Neutrophil (primary cell): ENCODE data around the gene ARMC9.

Experiments
- H3K27ac ChIP-seq: fragments of 200-600 bp; sonication (generic); 2 replicates; pipeline ENCODE4 v1.5.1; 2016; ENCODE audit warnings: mild to moderate bottlenecking, moderate library complexity
- H3K27me3 ChIP-seq: fragments of 200-600 bp; sonication (generic); 2 replicates; pipeline ENCODE4 v1.6.0; 2016; ENCODE audit warnings: mild to moderate bottlenecking
- H3K36me3 ChIP-seq: fragments of 200-600 bp; sonication (generic); 2 replicates; pipeline ENCODE4 v1.5.1; 2017
- H3K4me1 ChIP-seq, 2 experiments: fragments of 200-600 bp in 1 of 2; sonication (generic) in 1 of 2; 1 replicate in 1 of 2; 2 replicates in 1 of 2; pipeline versions ENCODE4 v1.5.1 to v1.6.1; 2013 to 2016; ENCODE audit warnings: low read depth in 1 of 2, low read length in 1 of 2, mild to moderate bottlenecking in 1 of 2, moderate library complexity in 1 of 2; ENCODE audit not compliant: control insufficient read depth in 1 of 2, insufficient read depth in 1 of 2
- H3K4me3 ChIP-seq, 2 experiments: fragments of 200-600 bp in 1 of 2; sonication (generic) in 1 of 2; 1 replicate in 1 of 2; 2 replicates in 1 of 2; pipeline ENCODE4 v1.5.1; 2013 to 2016; ENCODE audit warnings: low read depth in 1 of 2, low read length in 1 of 2, mild to moderate bottlenecking in 1 of 2, moderate library complexity in 1 of 2
- H3K9me3 ChIP-seq: fragments of 200-600 bp; sonication (generic); 2 replicates; pipeline ENCODE4 v1.5.1; 2016
- TF ChIP-seq, protein P1 (sequence below): fragments of 200-600 bp; sonication (generic); IDR thresholded peaks from 2 replicates; pipeline ENCODE4 v1.5.1; 2016; ENCODE audit warnings: antibody characterized with exemption

The ARMC9 gene

DNA sequence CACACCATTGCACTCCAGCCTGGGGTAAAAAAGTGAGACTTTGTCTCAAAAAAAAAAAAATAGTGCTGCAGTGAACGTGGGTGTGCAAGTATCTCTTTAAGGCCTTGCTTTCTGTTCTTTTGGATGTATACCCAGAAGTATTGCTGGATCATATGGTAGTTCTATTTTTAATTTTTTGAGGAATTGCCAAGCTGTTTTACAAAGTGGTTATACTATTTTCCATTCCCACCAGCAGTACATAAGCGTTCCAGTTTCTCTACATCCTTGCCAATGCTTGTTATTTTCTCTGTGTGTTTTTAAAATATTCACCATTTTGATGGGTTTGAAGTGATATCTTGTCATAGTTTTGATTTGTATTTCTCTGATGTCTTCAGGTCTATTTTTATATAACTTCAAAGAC lies 13.1 kb downstream of the ARMC9 start:
- no peak overlapping the region for H3K27ac ChIP-seq
- no peaks in the 10 kb centered on the region for H3K27me3 ChIP-seq
- no peak overlapping the region for H3K4me3 ChIP-seq
- TF ChIP-seq, protein P1, sequence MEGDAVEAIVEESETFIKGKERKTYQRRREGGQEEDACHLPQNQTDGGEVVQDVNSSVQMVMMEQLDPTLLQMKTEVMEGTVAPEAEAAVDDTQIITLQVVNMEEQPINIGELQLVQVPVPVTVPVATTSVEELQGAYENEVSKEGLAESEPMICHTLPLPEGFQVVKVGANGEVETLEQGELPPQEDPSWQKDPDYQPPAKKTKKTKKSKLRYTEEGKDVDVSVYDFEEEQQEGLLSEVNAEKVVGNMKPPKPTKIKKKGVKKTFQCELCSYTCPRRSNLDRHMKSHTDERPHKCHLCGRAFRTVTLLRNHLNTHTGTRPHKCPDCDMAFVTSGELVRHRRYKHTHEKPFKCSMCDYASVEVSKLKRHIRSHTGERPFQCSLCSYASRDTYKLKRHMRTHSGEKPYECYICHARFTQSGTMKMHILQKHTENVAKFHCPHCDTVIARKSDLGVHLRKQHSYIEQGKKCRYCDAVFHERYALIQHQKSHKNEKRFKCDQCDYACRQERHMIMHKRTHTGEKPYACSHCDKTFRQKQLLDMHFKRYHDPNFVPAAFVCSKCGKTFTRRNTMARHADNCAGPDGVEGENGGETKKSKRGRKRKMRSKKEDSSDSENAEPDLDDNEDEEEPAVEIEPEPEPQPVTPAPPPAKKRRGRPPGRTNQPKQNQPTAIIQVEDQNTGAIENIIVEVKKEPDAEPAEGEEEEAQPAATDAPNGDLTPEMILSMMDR = no peak
- H3K36me3 ChIP-seq = no peaks in the 10 kb centered on the region
- no peaks in the 10 kb centered on the region for H3K9me3 ChIP-seq
- no peaks in the 10 kb centered on the region for H3K4me1 ChIP-seq

DNA sequence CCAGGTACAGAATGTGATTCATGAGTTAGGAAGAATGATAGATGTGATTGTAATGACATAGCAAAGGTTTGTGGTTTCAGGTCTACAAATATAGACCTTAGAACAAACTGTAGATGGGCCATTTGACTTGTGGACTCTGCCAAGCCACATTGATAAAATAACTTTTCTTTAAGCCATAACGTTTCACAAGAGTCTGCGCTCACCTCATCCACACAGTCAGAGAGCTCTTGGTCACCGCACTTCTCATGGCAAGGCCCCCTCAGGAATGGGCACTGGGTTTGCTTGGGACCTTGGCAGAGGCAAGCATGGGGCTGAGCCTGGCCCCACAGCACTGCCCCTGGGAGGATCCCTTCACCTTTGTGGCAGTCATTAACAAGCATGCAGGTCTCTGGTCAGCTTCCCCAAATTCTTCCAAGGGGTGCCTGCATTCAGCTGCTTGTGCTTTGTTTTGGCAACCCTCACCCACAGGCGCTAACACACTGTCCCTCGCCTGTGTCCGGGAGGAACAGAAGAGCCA lies 14.0 kb downstream of the ARMC9 start:
- TF ChIP-seq, protein P1 = no peak
- H3K9me3 ChIP-seq = no peaks in the 10 kb centered on the region
- H3K27me3 ChIP-seq = no peaks in the 10 kb centered on the region
- no peak overlapping the region for H3K27ac ChIP-seq
- no peaks in the 10 kb centered on the region for H3K4me1 ChIP-seq
- H3K4me3 ChIP-seq = no peak overlapping the region
- no peaks in the 10 kb centered on the region for H3K36me3 ChIP-seq

DNA sequence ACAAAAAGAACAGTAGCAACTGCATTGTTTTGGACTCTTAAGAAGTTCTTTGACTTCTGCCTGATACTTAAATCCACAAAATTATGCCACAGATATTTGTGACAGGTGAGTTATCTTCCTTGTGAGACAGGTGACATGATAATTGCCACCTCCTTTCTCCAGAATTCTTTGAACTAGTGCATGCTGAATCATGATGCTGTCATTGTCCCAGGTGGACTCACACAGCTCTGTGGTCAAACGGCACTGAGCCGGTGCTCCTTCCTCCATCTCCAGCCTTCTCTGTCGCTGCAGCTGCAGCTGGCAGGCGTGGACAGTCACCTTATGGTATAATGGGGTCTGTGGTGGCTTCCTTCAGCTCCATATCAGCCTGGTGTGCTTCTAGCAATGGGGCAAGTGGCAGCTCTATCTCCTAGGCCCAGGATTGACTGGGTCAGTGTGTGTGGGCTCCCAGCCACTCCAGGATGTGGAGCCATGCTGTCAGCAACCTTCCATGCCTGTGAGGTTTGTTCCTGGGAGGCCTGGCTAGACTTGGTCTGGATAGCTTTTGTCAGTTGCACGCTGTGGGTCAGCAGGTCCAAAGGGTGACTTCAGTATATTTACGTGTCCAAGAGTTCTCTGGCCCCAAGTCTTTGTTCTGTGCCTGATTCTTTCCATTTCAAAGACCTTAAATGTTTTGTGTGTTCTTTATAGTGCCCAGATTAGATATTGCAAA lies 15.7 kb downstream of the ARMC9 start:
- TF ChIP-seq, protein P1 = no peak
- Histone ChIP-seq H3K27ac (no peak overlapping the region), H3K9me3 (no peaks in the 10 kb centered on the region), H3K4me3 (no peak overlapping the region), H3K27me3 (no peaks in the 10 kb centered on the region), H3K36me3 (no peaks in the 10 kb centered on the region), H3K4me1 (no peaks in the 10 kb centered on the region)

DNA sequence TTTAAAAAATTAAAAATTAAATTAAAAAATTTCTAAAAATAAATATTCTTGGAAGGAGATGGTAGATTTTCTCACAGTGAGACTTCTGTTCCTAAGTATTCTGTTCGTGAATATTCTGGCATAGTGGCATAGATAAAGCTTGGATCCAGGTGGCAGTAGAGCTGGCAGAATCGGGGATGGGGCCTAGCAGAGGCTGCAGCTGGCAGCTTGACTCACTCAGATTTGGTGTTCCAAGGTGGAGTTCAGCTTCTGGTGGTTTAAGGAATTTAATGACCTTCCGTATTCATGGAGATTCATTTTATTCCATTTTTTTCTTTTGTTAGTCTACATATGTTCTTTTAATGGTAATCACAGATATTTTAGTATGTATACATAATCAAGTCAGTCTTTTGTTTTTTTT lies 19.9 kb downstream of the ARMC9 start:
- Histone ChIP-seq H3K4me1 (no peaks in the 10 kb centered on the region), H3K36me3 (no peaks in the 10 kb centered on the region), H3K27ac (no peak overlapping the region), H3K27me3 (no peaks in the 10 kb centered on the region), H3K4me3 (no peak overlapping the region), H3K9me3 (no peaks in the 10 kb centered on the region)
- TF ChIP-seq, protein P1 = no peak

DNA sequence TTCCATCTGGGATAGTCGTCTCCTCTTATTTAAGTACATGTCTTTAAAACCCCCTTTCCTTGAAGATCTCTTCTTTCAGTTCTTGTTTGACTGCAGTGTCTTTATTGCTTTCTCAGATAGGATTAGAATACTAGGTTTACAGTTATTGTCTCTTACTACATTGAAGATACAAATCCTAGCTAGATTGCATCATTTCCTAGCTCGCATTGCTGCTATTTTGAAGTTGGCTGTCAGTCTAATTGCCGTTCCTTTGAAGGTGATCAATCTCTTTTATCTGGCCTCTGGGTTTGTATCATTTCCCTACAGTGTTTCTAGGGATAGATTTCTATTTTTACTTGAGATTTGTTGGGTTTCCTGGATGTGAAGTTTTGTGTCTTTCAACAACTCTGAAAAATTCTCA lies 20.9 kb downstream of the ARMC9 start:
- TF ChIP-seq, protein P1 = no peak
- Histone ChIP-seq H3K9me3 (no peaks in the 10 kb centered on the region), H3K36me3 (no peaks in the 10 kb centered on the region), H3K4me3 (no peak overlapping the region), H3K4me1 (no peaks in the 10 kb centered on the region), H3K27me3 (no peaks in the 10 kb centered on the region), H3K27ac (no peak overlapping the region)
